DOHH2 (cell line): ENCODE results near the gene MYBL2.

Experiments
- CTCF ChIP-seq: fragments of 200-600 bp; sonication (generic); IDR thresholded peaks from one replicate; pipeline ENCODE4 v1.5.1; 2014; ENCODE audit warnings: antibody characterized with exemption, mild to moderate bottlenecking, low read depth, low read length; ENCODE audit not compliant: poor library complexity, severe bottlenecking
- EZH2phosphoT487 ChIP-seq: fragments of 200-600 bp; sonication (generic); IDR thresholded peaks from 2 replicates; pipeline ENCODE4 v1.6.1; 2017; ENCODE audit warnings: borderline replicate concordance, mild to moderate bottlenecking, antibody characterized with exemption, low read length, moderate library complexity, mixed read lengths

DNA sequence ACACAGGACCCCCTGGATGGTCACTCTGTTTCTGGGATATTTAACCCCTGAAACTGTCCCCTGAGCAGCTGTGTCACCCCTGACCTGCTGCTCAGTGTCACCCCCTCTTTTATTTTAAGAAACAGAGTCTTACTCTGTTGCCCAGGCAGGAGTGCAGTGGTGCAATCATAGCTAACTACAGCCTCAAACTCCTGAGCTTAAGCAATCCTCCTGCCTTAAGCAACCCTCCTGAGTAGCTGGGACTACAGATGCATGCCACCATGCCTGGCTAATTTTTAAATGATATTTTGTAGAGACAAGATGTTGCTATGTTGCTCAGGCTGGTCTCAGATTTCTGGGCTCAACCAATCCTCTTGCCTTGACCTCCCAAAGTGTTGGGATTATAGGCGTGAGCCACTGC is 81.4 kb downstream of the MYBL2 start:
- TF ChIP-seq CTCF (no peak), EZH2phosphoT487 (no peak)
